Prostate gland (tissue), 2 donors: Measurements from ENCODE around the gene FOXK2. TPM values are rescaled to one million over a fixed set of nuclear protein-coding genes. Genes with fewer than 3 reads are reported as not detected.

ENCODE experiments used
- DNase-seq: peaks from one replicate; pipeline ENCODE4 v3.0.0-alpha.2; 2019; ENCODE audit warnings: low spot score
- H3K27ac ChIP-seq, 2 donors: fragments of 200-600 bp; sonication (generic); 2 replicates each; pipeline ENCODE4 v1.5.1; 2017 to 2019
- H3K27me3 ChIP-seq: fragments of 200-600 bp; sonication (generic); replicated peaks from 2 replicates; pipeline ENCODE4 v1.5.1; 2019; ENCODE audit not compliant: insufficient read depth
- H3K36me3 ChIP-seq, 2 donors: fragments of 200-600 bp; sonication (generic); 1 replicate in 1 of 2; 2 replicates in 1 of 2; pipeline versions ENCODE4 v1.5.1 to v1.8.1; 2017 to 2019
- H3K4me1 ChIP-seq: fragments of 200-600 bp; sonication (generic); replicated peaks from 2 replicates; pipeline ENCODE4 v1.5.1; 2019
- H3K4me3 ChIP-seq, 2 donors: fragments of 200-600 bp; sonication (generic); 2 replicates each; pipeline ENCODE4 v1.5.1; 2017 to 2019
- H3K9me3 ChIP-seq: fragments of 200-600 bp; sonication (generic); 2 replicates; pipeline ENCODE4 v1.5.1; 2017
- CTCF ChIP-seq, 4 experiments: fragments of 200-600 bp in 2 of 4; fragments of 450-650 bp in 2 of 4; sonication (generic) in 2 of 4; IDR thresholded peaks; 1 replicate in 3 of 4; 2 replicates in 1 of 4; pipeline ENCODE4 v1.5.1; 2016 to 2019; ENCODE audit warnings: antibody characterized with exemption in 4 of 4, mild to moderate bottlenecking in 2 of 4, moderate library complexity in 2 of 4
- POLR2A ChIP-seq: fragments of 450-650 bp; IDR thresholded peaks from one replicate; pipeline ENCODE4 v1.6.1; 2016; ENCODE audit warnings: antibody characterized with exemption, mild to moderate bottlenecking
- POLR2AphosphoS5 ChIP-seq: sonication (generic); formaldehyde crosslinking; IDR thresholded peaks from one replicate; pipeline ENCODE4 v1.6.1; 2017; ENCODE audit warnings: antibody characterized with exemption
- WGBS: methylation state at CpG from one replicate; pipeline ENCODE4 v1.1.5; 2018; 5-methylcytosine and 5-hydroxymethylcytosine counted together
- intact Hi-C: fragments of 100-400 bp; cut with DNase I; formaldehyde crosslinking; loops from one replicate; pipeline ENCODE4 v1.14.2; 2022
- total RNA-seq, 2 donors: library from RNA; depleted of rRNA; stranded (reverse); fragments of >200 nt; gene quantifications; one replicate each; pipeline ENCODE4 v1.1.0, GENCODE V29; 2016

FOXK2 gene
- total RNA-seq, 2 donors from 2014 or later: 47.9 to 85.5 TPM

- Histone ChIP-seq H3K27ac (no peak overlapping the region), H3K4me3 (no peak overlapping the region), H3K9me3 (no peaks in the 10 kb centered on the region), H3K27me3 (no peaks in the 10 kb centered on the region), H3K36me3 (no peaks in the 10 kb centered on the region), H3K4me1 (no peaks in the 10 kb centered on the region)
- DNase-seq: no peak
- WGBS: 59% methylated on average over 1 of the region's 1 CpG
- intact Hi-C loops: no loop called here
- TF ChIP-seq POLR2AphosphoS5 (no peak), CTCF (IDR thresholded peaks at IDR 0.05) (no peak), POLR2A (no peak)
Observed at GRCh38 chr17:82565551-82565950, 46.0 kb downstream of the FOXK2 start.

GRCh38 chr17:82566129-82566960, 46.8 kb downstream of the FOXK2 start:
- H3K9me3 ChIP-seq: no peaks in the 10 kb centered on the region
- H3K36me3 ChIP-seq: no peaks in the 10 kb centered on the region
- no peak overlapping the region for H3K27ac ChIP-seq
- no peak for DNase-seq
- WGBS: 71% methylated on average over 18 of the region's 18 CpGs
- no peaks in the 10 kb centered on the region for H3K27me3 ChIP-seq
- intact Hi-C loops: no loop called here
- no peak overlapping the region for H3K4me3 ChIP-seq
- H3K4me1 ChIP-seq: no peaks in the 10 kb centered on the region
- no peak for TF ChIP-seq CTCF (IDR thresholded peaks at IDR 0.05)
- no peak for TF ChIP-seq POLR2AphosphoS5
- TF ChIP-seq POLR2A: no peak

GRCh38 chr17:82567286-82567685, 47.8 kb downstream of the FOXK2 start:
- no peaks in the 10 kb centered on the region for H3K4me1 ChIP-seq
- intact Hi-C loops: no loop called here
- no peak for DNase-seq
- TF ChIP-seq POLR2AphosphoS5 (no peak), CTCF (IDR thresholded peaks at IDR 0.05) (no peak), POLR2A (no peak)
- H3K9me3 ChIP-seq: no peaks in the 10 kb centered on the region
- WGBS: 91% methylated on average over 15 of the region's 15 CpGs
- no peaks in the 10 kb centered on the region for H3K27me3 ChIP-seq
- H3K27ac ChIP-seq: no peak overlapping the region
- H3K4me3 ChIP-seq: no peak overlapping the region
- H3K36me3 ChIP-seq: no peaks in the 10 kb centered on the region

DNA sequence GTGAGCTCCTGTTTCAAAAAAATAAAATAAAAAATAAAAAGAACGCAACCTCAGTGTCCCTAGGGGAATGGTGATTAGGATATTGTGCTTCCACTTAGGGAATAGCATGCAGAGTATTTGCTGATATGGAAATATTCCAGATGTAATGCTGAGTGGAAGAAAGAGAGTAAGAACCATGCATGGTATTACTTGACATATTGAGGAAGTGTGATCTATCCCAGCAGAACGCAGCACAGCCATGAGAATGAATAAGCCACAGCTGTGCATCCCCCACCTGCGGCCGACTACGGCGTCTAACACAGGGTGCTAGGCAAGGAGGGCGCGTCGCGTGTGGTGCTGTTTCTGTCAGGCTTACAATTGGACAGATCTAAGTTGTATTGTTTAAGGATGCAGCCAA, 49.5 kb downstream of the FOXK2 start:
- no peak overlapping the region for H3K27ac ChIP-seq

More for the DNA sequence above, 49.5 kb downstream of the FOXK2 start:
- Histone ChIP-seq H3K36me3 (no peaks in the 10 kb centered on the region), H3K27me3 (no peaks in the 10 kb centered on the region), H3K9me3 (no peaks in the 10 kb centered on the region), H3K4me1 (no peaks in the 10 kb centered on the region), H3K4me3 (no peak overlapping the region)
- DNase-seq: no peak
- TF ChIP-seq POLR2AphosphoS5 (no peak), CTCF (IDR thresholded peaks at IDR 0.05) (no peak)
- WGBS: 95% methylated on average over 10 of the region's 10 CpGs
- intact Hi-C loops: no loop called here
